ENCODE results near the gene MOCOS.

MOCOS gene

GRCh38 chr18:36181441-36181840 lies 5.9 kb upstream of the MOCOS start:
- DNase-seq: no peak

- DNase-seq: no peak
Measured at GRCh38 chr18:36181898-36182506, 5.3 kb upstream of the MOCOS start.

- DNase-seq: no peak
Measured at GRCh38 chr18:36183033-36183432, 4.3 kb upstream of the MOCOS start.

- no peak for DNase-seq
Measured at GRCh38 chr18:36183987-36184386, 3.3 kb upstream of the MOCOS start.

- DNase-seq: no peak
Measured at GRCh38 chr18:36185157-36185556, 2.1 kb upstream of the MOCOS start.

DNA sequence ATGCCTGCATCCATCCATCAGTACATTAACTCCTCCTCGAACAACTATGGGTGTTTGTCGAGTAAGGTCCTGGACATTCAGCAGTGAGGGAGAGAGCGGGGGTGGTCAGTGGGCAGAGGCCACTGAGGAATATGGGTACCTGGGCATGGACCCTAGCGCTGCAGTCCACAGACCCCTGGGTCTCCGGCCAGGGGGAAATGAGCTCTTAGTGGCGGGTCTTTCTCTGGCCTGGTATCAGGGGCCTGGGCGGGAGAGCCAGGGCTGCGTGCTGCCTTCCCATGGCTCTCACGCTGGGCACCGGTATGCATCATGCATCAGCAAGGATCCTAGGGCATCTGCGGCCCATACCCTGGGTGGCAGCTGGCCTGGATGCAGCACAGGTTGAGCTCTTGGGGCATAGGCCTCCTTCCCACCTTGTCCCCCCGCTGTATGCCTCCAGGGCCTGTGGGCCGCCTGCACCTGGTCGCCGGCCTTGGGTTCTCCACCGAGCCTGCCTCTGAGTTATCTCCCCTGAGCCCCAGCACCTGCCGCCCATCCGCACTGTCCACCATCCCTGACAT lies 1.3 kb upstream of the MOCOS start:
- DNase-seq: no peak

DNA sequence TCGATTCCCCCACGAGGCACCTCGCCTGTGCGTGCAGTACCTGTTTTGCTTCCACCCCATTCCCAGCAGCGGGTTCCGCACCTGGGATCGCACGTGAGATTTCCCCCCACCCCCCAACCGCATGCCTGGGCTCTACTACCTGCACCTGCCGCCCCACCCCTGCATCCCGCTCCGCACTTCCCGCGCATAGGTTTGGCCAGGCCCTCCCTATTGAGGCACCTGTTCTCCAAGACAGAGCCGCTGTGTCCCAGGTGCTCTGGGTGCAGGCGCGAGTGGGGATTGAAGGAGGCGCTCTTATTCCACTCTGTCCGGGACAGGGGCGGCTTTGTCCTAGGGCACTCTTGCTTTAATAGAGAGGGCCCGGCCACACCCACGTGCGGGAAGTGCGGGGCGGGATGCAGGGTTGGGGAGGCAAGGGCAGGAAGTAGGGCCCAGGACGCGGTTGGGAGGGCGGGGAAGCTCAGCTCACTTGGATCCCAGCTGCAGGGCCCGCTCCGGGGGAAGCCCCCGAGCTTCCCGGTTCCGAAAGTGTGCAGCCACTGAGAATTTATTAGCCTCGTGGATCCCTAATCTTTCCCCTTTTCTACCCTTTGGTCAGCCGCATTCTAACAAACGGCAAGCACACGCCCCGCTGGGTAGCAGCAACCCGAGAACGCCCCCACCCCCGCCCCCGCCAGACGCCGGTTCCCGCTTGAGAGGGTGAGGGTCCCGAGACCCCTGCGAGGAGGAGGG lies 670 bp upstream of the MOCOS start:
- DNase-seq: no peak

GRCh38 chr18:36187826-36188721 lies 777 bp downstream of the MOCOS start:
- no peak for DNase-seq

DNA sequence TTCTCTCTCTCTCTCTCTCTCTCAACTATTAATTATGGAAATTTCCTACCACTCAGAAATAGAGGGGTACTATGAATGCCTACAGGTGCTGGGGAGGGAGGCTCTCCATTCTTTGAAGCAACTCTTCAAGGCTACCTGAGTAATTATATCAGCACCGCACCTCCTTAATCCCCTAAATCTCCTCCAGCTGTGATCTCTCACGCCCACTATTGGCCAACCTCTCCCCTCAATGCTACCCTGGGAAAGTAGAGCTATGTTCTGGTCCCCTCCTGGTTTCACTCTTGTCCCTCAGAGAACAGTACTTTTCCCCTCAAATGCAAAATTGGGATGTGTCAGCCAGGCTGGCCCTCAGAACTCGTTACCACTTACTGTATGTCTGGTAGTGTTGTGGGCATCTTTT lies 1.6 kb downstream of the MOCOS start:
- no peak for DNase-seq

- DNase-seq: no peak
Measured at GRCh38 chr18:36189486-36189885, 2.2 kb downstream of the MOCOS start.

- no peak for DNase-seq
Measured at GRCh38 chr18:36191286-36191685, 4.0 kb downstream of the MOCOS start.

DNA sequence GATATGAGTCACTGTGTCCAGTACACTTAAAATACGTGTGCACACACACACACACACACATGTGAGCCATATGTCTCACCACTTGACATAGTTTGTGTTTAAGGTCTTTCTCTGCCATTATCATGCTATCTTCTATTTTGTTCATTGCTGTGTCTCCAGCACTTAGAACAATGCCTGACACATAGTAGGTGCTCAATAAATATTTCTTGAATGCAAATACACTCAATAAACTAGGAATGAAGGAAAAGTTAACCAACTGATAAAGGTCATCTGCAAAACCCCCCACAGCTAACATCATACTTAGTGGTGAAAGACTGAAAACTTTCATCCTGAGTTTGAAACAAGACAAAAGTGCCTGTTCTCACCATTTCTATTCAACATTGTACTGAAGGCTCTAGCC lies 4.4 kb downstream of the MOCOS start:
- DNase-seq: no peak

- no peak for DNase-seq
Measured at GRCh38 chr18:36194600-36195315, 7.5 kb downstream of the MOCOS start.

DNA sequence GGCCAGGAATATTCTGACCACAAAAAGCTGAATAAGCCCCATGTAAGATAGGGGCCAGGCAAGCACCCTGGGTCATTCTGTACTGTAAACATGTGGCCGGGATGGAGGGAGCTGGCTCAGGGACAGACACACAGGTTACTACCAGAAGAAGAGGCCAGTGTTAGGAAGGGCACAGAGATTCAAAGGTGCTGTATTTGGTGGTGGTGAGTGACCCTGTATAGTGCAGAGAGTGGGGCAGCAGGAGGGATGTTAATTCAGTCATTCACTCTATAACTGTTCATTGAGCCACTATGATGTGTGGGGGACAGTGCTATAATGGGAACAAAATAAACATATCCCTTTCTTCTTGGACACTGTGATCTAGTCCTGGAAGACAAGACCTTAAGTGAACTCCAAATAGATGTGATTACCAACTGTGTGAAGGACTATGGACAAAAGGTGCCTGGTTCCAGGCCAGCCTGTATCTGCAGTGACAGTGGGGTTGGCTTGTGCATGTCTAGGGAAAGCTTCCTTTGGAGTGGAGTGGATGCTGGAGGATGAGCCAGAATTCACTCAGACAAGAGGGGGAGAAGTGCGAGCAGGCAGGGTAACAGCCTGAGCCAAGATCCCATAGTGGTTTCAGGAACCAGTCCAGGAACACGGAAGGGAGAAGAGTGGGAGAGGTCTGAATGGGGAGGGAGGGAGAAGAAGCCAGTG lies 8.3 kb downstream of the MOCOS start:
- no peak for DNase-seq

GRCh38 chr18:36196238-36196995 lies 9.1 kb downstream of the MOCOS start:
- DNase-seq: no peak

DNA sequence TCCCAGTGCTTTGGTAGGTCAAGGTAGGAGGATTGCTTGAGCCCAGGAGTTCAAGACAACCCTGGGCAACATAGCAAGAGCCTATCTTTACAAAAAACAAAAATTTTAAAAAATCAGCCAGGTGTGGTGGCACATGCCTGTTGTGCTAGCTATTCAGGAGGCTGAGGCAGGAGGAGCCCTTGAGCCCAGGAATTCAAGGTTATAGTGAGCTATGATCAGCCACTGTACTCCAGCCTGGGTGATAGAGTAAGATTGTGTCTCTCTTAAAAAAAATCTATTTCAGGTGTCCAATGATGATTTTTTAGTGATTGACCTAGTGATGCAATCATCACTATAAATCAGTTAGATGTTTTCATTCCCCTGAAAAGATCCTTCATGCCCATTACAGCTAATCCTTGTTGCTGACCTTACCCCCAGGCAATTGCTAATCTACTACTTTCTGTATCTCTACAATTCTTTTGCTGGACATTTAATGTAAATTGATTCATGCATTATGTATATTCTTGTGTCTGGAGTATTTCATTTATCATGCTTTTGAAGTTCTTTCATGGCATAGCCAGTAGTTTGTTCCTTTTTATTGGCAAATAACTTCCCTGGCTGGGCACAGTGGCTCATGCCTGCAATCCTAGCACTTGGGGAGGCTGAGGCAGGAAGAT lies 10.3 kb downstream of the MOCOS start:
- no peak for DNase-seq

GRCh38 chr18:36199691-36200295 lies 12.5 kb downstream of the MOCOS start:
- no peak for DNase-seq

- no peak for DNase-seq
Measured at GRCh38 chr18:36200354-36200771, 13.1 kb downstream of the MOCOS start.

DNA sequence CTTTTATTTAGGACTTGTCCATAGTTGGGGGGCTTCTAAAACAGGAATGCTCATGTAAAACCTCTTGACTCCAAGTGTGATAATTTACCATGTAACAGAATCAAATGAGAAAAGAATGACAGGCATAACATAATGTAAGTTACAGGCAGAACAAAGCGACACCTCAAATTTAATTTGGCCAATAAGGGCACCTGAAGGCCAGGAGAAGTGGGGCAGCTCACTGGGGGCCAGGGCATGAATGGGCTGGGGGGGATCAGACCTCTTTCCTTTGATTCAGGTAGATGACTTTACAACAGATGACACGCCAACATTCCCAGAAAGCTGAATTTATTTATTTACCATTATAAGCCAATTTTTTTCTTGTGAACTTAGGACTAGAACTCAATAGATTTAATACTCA lies 14.5 kb downstream of the MOCOS start:
- DNase-seq: no peak

GRCh38 chr18:36203360-36203895 lies 16.1 kb downstream of the MOCOS start:
- no peak for DNase-seq
